H1 (cell line): ENCODE results near the gene MRPL40. TPM values are rescaled to one million over a fixed set of nuclear protein-coding genes. Genes with fewer than 3 reads are reported as not detected.

Experiments
- ATF3 ChIP-seq: IDR thresholded peaks from 2 replicates; pipeline ENCODE4 v1.6.1; 2011; ENCODE audit warnings: low read depth, mild to moderate bottlenecking, low read length; ENCODE audit not compliant: insufficient read depth
- BCL11A ChIP-seq, 2 experiments: IDR thresholded peaks; one replicate each; pipeline ENCODE4 v1.6.1; 2011; ENCODE audit warnings: low read depth in 2 of 2, low read length in 2 of 2, mild to moderate bottlenecking in 2 of 2
- KDM5A ChIP-seq: fragments of 200-600 bp; IDR thresholded peaks from 2 replicates; pipeline ENCODE4 v1.7.1; 2012; ENCODE audit warnings: mild to moderate bottlenecking, low read length, inconsistent platforms, mixed read lengths
- RBBP5 ChIP-seq: IDR thresholded peaks from 2 replicates; pipeline ENCODE4 v1.7.1; 2012; ENCODE audit warnings: low read depth, mild to moderate bottlenecking, inconsistent platforms, low read length, moderate library complexity, borderline replicate concordance
- RNF2 ChIP-seq: fragments of 200-900, 300-1000 bp; sonication (generic); IDR thresholded peaks from 2 replicates; pipeline ENCODE4 v1.7.1; 2016; ENCODE audit warnings: borderline replicate concordance, low read depth, mild to moderate bottlenecking, antibody characterized with exemption, low read length; ENCODE audit not compliant: poor library complexity, severe bottlenecking; ENCODE audit errors: missing control alignments
- SIN3A ChIP-seq, 2 experiments: IDR thresholded peaks in 1 of 2; conservative IDR thresholded peaks in 1 of 2; 2 replicates each; pipeline ENCODE4 v1.6.1; 2011 to 2012; ENCODE audit warnings: low read length in 2 of 2, improper control_type of control experiment in 1 of 2, low read depth in 1 of 2, mild to moderate bottlenecking in 1 of 2
- SP2 ChIP-seq: IDR thresholded peaks from 2 replicates; pipeline ENCODE4 v1.6.1; 2012; ENCODE audit warnings: mild to moderate bottlenecking, low read length, inconsistent platforms
- YY1 ChIP-seq: IDR thresholded peaks from 2 replicates; pipeline ENCODE4 v1.6.1; 2011; ENCODE audit warnings: low read depth, mild to moderate bottlenecking, low read length
- polyA plus RNA-seq, 7 experiments: library from polyadenylated mRNA; depleted of rRNA in 3 of 7; stranded (reverse) in 5 of 7; unstranded in 2 of 7; fragments of >200 nt in 5 of 7; fragments of 200-250 nt in 2 of 7; gene quantifications; 1 replicate in 5 of 7; 2 replicates in 1 of 7; 4 replicates in 1 of 7; pipeline versions ENCODE4 v1.2.1 to v1.2.3, GENCODE V29; 2011 to 2013; ENCODE audit warnings: missing spikeins in 2 of 7, mixed read lengths in 2 of 7
- total RNA-seq: library from RNA; stranded (reverse); fragmentation: NEBNext Ultra II Directional; extraction: Animal tissue kit (Norgen Biotek cat#: 25700); gene quantifications from 2 replicates; pipeline ENCODE4 v1.2.1, GENCODE V29; 2021
- TF ChIP-seq, protein P1 (sequence below), 3 experiments: IDR thresholded peaks; 1 replicate in 2 of 3; 2 replicates in 1 of 3; pipeline versions ENCODE4 v1.5.1 to v1.6.1; 2011; ENCODE audit warnings: low read length in 3 of 3, mild to moderate bottlenecking in 3 of 3, inconsistent platforms in 2 of 3, low read depth in 1 of 3, moderate library complexity in 1 of 3; ENCODE audit not compliant: insufficient read depth in 1 of 3; ENCODE audit errors: control extremely low read depth in 1 of 3

MRPL40 gene
- total and polyA plus RNA-seq, 2 of the 8 experiments (the other 6 are each of a cell fraction or from before 2014, with no cell fraction given) = 12.4 to 14.5 TPM

DNA sequence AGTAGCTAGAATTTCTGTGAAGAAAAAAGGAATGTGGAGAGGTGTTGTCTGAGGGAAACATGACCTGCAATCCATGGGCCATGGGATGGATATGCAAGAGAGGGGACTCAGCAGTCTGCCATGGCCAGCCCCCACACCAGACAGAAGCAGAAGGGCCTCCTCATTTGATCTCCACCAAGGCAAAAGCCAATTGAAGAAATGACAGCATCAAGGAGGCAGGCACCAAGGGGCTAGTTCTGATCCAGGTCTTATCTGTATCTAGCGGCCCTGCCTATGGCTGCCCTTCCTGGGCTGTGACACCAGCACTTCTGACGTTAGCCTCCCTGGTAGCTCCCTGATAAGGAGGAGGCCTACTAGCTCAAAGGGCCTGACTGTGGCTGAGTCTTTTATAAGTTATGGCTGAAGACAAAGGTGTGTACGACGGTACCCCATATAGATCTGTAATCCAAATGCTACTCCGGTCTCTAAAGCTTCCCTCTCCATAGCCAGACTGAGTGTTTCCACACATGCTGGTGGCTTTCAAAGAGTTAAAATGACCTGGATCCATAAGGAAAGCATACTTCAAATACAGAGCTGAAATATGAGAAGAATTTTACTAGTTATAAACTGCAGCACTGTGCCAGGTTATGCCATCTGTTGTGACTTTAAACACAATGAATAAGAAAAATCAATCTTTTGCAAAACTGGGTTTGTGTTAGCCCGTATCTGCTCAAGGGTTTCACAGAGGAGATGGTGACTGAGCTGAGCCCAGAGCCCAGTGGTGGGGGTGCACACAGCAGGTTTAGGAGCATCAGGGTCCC is 35.2 kb upstream of the MRPL40 start (continued):
- TF ChIP-seq YY1 (no peak), SP2 (no peak), RBBP5 (no peak), KDM5A (no peak), RNF2 (no peak), BCL11A (IDR thresholded peaks at IDR 0.05; ENCODE audit: low read depth in 2 of 2, low read length in 2 of 2) (no peak), SIN3A (conservative IDR thresholded peaks at IDR 0.05 in 1 of 2, IDR thresholded peaks at IDR 0.05 in 1 of 2; ENCODE audit: low read depth in 1 of 2, low read length in 2 of 2) (no peak), ATF3 (no peak)
- TF ChIP-seq, protein P1, sequence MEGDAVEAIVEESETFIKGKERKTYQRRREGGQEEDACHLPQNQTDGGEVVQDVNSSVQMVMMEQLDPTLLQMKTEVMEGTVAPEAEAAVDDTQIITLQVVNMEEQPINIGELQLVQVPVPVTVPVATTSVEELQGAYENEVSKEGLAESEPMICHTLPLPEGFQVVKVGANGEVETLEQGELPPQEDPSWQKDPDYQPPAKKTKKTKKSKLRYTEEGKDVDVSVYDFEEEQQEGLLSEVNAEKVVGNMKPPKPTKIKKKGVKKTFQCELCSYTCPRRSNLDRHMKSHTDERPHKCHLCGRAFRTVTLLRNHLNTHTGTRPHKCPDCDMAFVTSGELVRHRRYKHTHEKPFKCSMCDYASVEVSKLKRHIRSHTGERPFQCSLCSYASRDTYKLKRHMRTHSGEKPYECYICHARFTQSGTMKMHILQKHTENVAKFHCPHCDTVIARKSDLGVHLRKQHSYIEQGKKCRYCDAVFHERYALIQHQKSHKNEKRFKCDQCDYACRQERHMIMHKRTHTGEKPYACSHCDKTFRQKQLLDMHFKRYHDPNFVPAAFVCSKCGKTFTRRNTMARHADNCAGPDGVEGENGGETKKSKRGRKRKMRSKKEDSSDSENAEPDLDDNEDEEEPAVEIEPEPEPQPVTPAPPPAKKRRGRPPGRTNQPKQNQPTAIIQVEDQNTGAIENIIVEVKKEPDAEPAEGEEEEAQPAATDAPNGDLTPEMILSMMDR (IDR thresholded peaks at IDR 0.05; ENCODE audit: control extremely low read depth in 1 of 3, insufficient read depth in 1 of 3, low read depth in 1 of 3, low read length in 3 of 3) = no peak
- TF ChIP-seq, all 59 proteins: peak for 0
